GM10248 (cell line): ENCODE measurements around the gene THSD8.

Source experiments
- CTCF ChIA-PET: fragments of 300-600 bp; sonication (Branson Sonifier 250); formaldehyde crosslinking; extraction: SDS; loops from one replicate; lab custom pipeline; 2021; ENCODE audit warnings: antibody characterized with exemption; lab: Yijun Ruan, JAX
- POLR2A ChIA-PET: fragments of 350-650 bp; sonication (Branson Sonifier 250); formaldehyde crosslinking; extraction: SDS; loops from one replicate; lab custom pipeline; 2020; ENCODE audit warnings: antibody characterized with exemption; lab: Yijun Ruan, JAX
- DNase-seq: peaks from one replicate; pipeline ENCODE4 v3.0.0; 2012; ENCODE audit errors: extremely low spot score
- TF ChIP-seq, protein P1 (sequence below): IDR thresholded peaks from 2 replicates; pipeline ENCODE4 v1.5.1; 2012; ENCODE audit warnings: mild to moderate bottlenecking, low read depth; ENCODE audit errors: extremely low read depth, missing control alignments, control extremely low read depth

Gene THSD8

DNA sequence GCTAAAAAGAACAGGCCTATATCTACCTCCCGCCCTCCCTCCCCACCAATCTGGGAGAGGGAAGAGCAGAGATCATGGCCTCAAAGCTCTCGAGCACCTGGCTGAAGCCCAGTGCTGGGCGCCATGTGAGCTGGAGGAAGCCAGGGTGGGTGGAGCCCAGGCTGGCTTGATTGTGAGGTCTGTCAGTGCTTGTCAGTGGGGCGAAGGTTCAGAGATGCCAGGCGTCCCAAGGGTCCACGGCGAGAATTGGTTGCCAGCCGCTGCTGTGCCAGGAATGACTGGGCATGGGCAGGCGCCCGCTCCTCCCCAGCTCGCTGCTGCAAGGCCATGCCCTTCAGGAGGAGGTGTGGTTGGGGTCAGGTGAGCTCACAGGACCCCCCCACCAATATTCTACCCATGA, 38.8 kb upstream of the THSD8 start:
- TF ChIP-seq, protein P1, sequence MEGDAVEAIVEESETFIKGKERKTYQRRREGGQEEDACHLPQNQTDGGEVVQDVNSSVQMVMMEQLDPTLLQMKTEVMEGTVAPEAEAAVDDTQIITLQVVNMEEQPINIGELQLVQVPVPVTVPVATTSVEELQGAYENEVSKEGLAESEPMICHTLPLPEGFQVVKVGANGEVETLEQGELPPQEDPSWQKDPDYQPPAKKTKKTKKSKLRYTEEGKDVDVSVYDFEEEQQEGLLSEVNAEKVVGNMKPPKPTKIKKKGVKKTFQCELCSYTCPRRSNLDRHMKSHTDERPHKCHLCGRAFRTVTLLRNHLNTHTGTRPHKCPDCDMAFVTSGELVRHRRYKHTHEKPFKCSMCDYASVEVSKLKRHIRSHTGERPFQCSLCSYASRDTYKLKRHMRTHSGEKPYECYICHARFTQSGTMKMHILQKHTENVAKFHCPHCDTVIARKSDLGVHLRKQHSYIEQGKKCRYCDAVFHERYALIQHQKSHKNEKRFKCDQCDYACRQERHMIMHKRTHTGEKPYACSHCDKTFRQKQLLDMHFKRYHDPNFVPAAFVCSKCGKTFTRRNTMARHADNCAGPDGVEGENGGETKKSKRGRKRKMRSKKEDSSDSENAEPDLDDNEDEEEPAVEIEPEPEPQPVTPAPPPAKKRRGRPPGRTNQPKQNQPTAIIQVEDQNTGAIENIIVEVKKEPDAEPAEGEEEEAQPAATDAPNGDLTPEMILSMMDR = no peak
- no peak for DNase-seq
- ChIA-PET CTCF (interaction anchor here (1.1 to 18.0 kb wide), 10 partner anchors 13 to 341 kb away, joined by 3 to 550 read pairs (median 4); partner anchors contain the start of genes BEST2, GET3, HOOK2 and JUNB), POLR2A (interaction anchor here (1.1 kb wide), 1 partner anchor 30 kb away, joined by 3 read pairs; no protein-coding TSS in a partner anchor)

DNA sequence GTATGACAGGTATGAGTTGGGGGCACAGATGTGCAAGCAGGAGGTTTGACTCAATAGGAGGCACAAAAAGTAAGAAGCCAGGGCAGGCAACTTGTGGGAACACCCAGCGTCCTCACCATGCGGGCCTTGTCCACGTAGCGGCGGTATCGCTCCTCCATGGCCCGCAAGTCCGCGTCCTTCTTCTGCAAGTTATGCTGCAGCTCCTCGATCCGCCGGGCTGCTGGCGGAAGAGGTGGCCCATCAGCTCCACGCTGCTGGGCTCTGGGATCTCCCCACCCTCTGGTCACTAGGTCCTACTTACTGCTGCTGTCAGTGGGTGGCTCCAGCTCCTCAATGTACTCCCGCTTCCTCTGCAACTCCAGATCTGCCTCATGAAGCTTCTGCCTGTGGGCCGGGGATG, 37.2 kb upstream of the THSD8 start:
- POLR2A ChIA-PET = interaction anchor here (3.0 kb wide), 1 partner anchor 27 kb away, joined by 25 read pairs; the partner anchor contains the start of gene JUNB
- TF ChIP-seq, protein P1 = no peak
- CTCF ChIA-PET = interaction anchor here (0.9 to 18.0 kb wide), 14 partner anchors 11 to 201 kb away, joined by 3 to 550 read pairs (median 16); partner anchors contain the start of genes BEST2, GET3, HOOK2 and JUNB

DNA sequence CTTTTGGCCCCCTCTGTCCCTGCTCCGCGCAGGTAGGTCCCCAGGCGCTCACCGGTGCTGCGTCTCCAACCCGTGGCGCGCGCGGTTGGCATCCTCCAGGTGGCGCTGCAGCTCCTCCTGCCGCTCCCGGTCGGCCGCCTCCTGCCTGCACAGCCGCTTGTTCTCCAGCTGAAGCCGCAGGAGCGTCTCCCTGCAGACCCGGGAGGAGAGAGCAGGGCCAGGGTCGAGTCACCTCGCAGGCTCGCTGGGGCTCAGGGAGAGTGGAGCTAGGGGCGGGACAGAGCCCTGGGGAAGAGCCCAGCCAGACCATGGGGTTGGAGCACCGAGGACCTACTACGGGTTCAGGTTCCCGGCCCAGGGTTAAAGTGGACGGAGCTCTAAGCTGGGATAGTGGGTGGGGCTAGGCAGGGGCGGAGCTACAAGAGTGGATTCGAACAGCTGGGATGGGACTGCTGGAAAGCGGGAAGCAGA, 35.8 kb upstream of the THSD8 start:
- DNase-seq = peak; percentile 83
- CTCF ChIA-PET = interaction anchor here (0.6 to 18.0 kb wide), 41 partner anchors 10 to 328 kb away, joined by 3 to 550 read pairs (median 5); partner anchors contain the start of genes BEST2, GCDH, GET3 and HOOK2
- POLR2A ChIA-PET = interaction anchor here (3.0 kb wide), 1 partner anchor 26 kb away, joined by 25 read pairs; the partner anchor contains the start of gene JUNB
- TF ChIP-seq, protein P1 = peak; percentile 97

More for the DNA sequence above, 37.2 kb upstream of the THSD8 start:
- no peak for DNase-seq

DNA sequence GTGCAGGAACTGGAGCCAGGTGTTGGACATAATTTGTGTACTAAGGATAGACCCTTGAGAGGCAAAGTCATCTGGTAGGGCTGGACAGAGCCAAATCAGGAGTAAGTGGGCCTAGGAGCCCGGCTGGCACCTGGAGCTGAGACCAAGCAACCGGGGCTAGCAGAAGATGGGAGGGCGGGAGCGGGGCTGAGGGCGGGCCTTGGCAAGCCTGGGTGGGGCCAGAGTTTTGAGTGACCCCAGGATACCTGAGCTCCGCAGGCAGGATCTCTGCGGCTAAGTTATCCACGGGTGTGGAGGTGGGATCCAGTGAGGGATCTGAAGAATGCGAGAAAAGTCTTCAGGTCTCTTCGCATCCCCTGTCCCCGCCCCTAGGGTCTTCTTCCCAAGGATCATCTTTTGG, 34.7 kb upstream of the THSD8 start:
- ChIA-PET POLR2A (interaction anchor here (0.8 kb wide), 1 partner anchor 25 kb away, joined by 3 read pairs; the partner anchor contains the start of gene JUNB), CTCF (interaction anchor here (1.3 to 18.0 kb wide), 10 partner anchors 9 to 327 kb away, joined by 5 to 550 read pairs (median 16); partner anchors contain the start of genes BEST2, GET3, HOOK2 and JUNB)
- DNase-seq = no peak
- TF ChIP-seq, protein P1 = no peak

DNA sequence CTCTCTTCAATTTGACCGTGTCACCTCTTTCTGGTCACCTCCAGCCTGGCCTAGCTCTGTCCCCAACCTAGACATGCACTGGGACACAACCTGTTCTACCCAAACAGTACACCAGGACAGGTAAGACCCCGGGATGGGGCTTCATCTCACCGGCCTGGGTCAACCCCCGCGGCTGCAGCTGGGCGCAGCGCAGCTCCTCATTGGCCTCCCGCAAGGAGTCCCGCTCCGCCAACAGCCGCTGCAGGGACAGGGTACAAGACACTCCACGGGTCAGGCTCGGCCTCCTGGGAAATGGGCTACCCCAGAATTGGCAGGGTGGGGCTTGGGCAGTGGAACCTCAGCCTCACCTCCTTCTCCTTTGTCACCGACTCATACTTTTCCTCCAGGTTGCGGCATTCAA, 34.2 kb upstream of the THSD8 start:
- ChIA-PET POLR2A (interaction anchor here (0.8 kb wide), 1 partner anchor 24 kb away, joined by 3 read pairs; the partner anchor contains the start of gene JUNB), CTCF (interaction anchor here (1.7 to 18.0 kb wide), 7 partner anchors 8 to 326 kb away, joined by 5 to 550 read pairs (median 91); partner anchors contain the start of genes BEST2, GET3, HOOK2 and JUNB)
- DNase-seq = no peak

DNA sequence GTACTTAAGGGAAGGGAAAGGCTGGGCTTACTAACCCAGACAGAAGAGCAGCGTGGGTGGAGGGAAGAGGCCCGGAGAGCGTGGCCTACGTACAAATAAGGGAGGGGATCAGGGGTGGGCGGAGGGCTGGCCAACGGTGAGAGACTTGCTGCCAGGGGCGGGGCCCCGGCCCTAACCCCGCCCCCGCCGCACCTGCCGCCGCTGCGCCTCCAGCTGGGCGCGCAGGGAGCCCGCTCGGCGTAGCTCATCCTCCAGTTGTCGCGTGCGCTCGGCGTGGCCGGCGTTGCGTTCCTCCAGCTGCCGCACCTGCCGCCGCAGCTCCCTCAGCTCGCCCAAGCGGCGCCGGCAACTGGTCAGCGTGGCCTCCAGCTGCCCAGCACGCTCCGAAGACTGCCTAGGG, 32.2 kb upstream of the THSD8 start:
- TF ChIP-seq, protein P1 = peak; percentile 27
- peak; percentile 85 for DNase-seq
- CTCF ChIA-PET = interaction anchor here (1.5 to 18.0 kb wide), 5 partner anchors 9 to 78 kb away, joined by 3 to 550 read pairs (median 16); partner anchors contain the start of genes BEST2, GET3, JUNB and THSD8
- POLR2A ChIA-PET = interaction anchor here (0.6 to 1.6 kb wide), 2 partner anchors 22 to 26 kb away, joined by 3 to 9 read pairs; partner anchors contain the start of gene JUNB

More for the DNA sequence above, 34.2 kb upstream of the THSD8 start:
- TF ChIP-seq, protein P1 = no peak
